ENCODE results near the gene SDCCAG8. TPM values are rescaled to one million over a fixed set of nuclear protein-coding genes. Genes with fewer than 3 reads are reported as not detected.

Gene SDCCAG8
- total RNA-seq, 1 experiment from 2014 or later = 10.0 TPM

- no peak overlapping the region for H3T11ph ChIP-seq (ENCODE audit: low read length)
- peaks cover 30 to 35% of the 10 kb centered on the region in 2 experiments for H3K4me1 Mint-ChIP-seq
These were observed 243.9 kb downstream of the SDCCAG8 start for GRCh38 chr1:243499711-243500110.

More at GRCh38 chr1:243499711-243500110, 243.9 kb downstream of the SDCCAG8 start:
- Histone ChIP-seq H2BK5ac (ENCODE audit: insufficient read length, low read length) (no peak overlapping the region), H2BK15ac (ENCODE audit: low read depth, low read length) (no peak overlapping the region), H2AK5ac (ENCODE audit: insufficient read length, low read length) (no peak overlapping the region), H3K23me2 (ENCODE audit: insufficient read length, low read depth, low read length, poor library complexity, severe bottlenecking) (no peaks in the 10 kb centered on the region), H2BK120ac (ENCODE audit: low read depth, low read length, poor library complexity, severe bottlenecking) (no peak overlapping the region), H3K9me3 (ENCODE audit: control insufficient read depth, low read depth, low read length) (no peaks in the 10 kb centered on the region), H3K79me1 (ENCODE audit: insufficient read depth, low read depth, low read length, poor library complexity, severe bottlenecking) (no peaks in the 10 kb centered on the region), H4K91ac (ENCODE audit: insufficient read length, low read depth, low read length) (no peak overlapping the region), H4K8ac (replicated peaks; ENCODE audit: insufficient read length, low read depth, low read length) (no peak overlapping the region), H4K20me1 (ENCODE audit: control insufficient read depth, insufficient read depth, insufficient read length) (no peaks in the 10 kb centered on the region), H4K5ac (ENCODE audit: insufficient read length, low read depth, low read length) (no peak overlapping the region), H2AFZ (ENCODE audit: low read length) (no peak overlapping the region), H3K4me2 (ENCODE audit: insufficient read depth, insufficient read length, low read length) (no peak overlapping the region), H3K56ac (ENCODE audit: insufficient read length, low read depth, low read length) (no peak overlapping the region), H2BK12ac (ENCODE audit: insufficient read length, low read depth, low read length) (no peak overlapping the region), H3K79me2 (ENCODE audit: insufficient read depth, low read length) (no peaks in the 10 kb centered on the region), H3K4ac (ENCODE audit: low read depth, low read length) (no peak overlapping the region), H3K23ac (ENCODE audit: insufficient read length, low read depth, low read length) (no peak overlapping the region), H3K27ac (ENCODE audit: insufficient read length, low read depth, low read length) (no peak overlapping the region), H3K9ac (ENCODE audit: extremely low read depth, insufficient read length, low read length) (no peak overlapping the region), H3K27me3 (ENCODE audit: insufficient read depth, low read length) (no peaks in the 10 kb centered on the region), H2BK20ac (ENCODE audit: low read depth, low read length, poor library complexity, severe bottlenecking) (no peak overlapping the region), H3K18ac (ENCODE audit: insufficient read length, low read depth, low read length) (no peak overlapping the region), H3K4me1 (ENCODE audit: insufficient read depth, low read length) (peaks cover 11% of the 10 kb centered on the region; the same call in 1 of the 2 replicates), H3K14ac (ENCODE audit: insufficient read depth, low read length) (no peak overlapping the region)
- H3K27ac Mint-ChIP-seq = no peak overlapping the region
- peaks cover 0 to 5% (median 3%) of the 10 kb centered on the region in 3 experiments; a peak in 5 of 7 replicates for H3K36me3 Mint-ChIP-seq (ENCODE audit: insufficient read depth in 1 of 3, low read depth in 3 of 3)
- H3K9me3 Mint-ChIP-seq = no peaks in the 10 kb centered on the region
- H3K27me3 Mint-ChIP-seq (ENCODE audit: low read depth) = no peaks in the 10 kb centered on the region
- no CpG with 5 or more reads among the region's 10 CpGs for WGBS (ENCODE audit: extremely low coverage, insufficient read length, low lambda C conversion rate)
- H3K4me3 Mint-ChIP-seq = no peak overlapping the region
- TF ChIP-seq, protein P1, sequence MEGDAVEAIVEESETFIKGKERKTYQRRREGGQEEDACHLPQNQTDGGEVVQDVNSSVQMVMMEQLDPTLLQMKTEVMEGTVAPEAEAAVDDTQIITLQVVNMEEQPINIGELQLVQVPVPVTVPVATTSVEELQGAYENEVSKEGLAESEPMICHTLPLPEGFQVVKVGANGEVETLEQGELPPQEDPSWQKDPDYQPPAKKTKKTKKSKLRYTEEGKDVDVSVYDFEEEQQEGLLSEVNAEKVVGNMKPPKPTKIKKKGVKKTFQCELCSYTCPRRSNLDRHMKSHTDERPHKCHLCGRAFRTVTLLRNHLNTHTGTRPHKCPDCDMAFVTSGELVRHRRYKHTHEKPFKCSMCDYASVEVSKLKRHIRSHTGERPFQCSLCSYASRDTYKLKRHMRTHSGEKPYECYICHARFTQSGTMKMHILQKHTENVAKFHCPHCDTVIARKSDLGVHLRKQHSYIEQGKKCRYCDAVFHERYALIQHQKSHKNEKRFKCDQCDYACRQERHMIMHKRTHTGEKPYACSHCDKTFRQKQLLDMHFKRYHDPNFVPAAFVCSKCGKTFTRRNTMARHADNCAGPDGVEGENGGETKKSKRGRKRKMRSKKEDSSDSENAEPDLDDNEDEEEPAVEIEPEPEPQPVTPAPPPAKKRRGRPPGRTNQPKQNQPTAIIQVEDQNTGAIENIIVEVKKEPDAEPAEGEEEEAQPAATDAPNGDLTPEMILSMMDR (conservative IDR thresholded peaks at IDR 0.05) = no peak
- no peak for DNase-seq
